ENCODE data around the gene BTNL3. TPM values are rescaled to one million over a fixed set of nuclear protein-coding genes. Genes with fewer than 3 reads are reported as not detected.
A peak's percentile ranks its signal among the peaks of the same experiment; 100 is the strongest.

Gene BTNL3
- polyA plus RNA-seq, 2 of the 4 experiments (the other 2 are of a cell fraction) = not detected

DNA sequence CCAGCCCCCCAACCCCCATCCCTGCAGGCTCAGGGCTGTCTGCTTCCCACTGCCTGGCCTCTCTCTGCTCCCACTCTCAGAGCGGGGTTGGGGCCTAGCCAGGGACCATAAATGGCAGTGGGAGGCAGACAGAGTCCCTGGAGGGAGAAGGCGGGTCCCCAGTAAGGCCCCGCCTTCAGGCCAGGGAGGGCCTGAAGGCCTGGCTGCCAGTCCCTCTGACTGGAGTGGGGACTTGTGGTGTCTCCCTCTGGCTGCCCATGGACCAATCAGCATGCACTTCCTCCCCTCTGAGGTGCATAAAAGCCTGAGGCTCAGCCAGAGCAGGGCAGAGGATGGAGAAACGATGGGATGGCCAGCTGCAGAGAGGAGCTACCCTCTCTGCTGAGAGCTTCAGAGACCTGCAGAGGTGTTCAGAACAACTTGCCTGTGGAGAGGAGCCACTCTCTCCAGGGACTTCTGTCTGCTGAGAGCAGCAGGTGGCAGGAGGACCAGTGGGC, 48.8 kb downstream of the BTNL3 start:
- FAIRE-seq = no peak
- WGBS (ENCODE audit: missing lambda C conversion rate) = 47% methylated on average over 2 of the region's 4 CpGs

DNA sequence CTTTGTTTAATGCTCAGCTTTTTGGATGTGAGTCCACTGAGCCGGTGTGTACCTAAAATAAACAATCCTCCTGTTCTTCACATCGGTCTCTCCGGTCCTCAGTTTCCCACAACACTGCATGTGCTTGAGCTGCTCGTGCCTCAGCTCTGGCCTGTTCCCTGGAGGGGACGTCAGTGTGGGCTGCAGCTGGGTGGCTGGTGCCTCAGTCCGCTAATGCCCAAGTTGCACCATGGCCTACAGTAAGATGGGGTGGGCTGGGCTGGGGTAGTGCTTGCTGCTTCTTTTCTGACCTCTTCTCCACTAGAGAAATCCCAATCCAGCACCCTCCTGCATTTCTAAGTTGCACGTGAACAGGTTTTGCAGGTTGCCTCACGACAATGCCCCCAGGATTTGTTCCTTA, 50.8 kb downstream of the BTNL3 start:
- 51% methylated on average over 8 of the region's 8 CpGs for WGBS (ENCODE audit: missing lambda C conversion rate)
- CTCF ChIA-PET = interaction anchor here (1.0 kb wide), 1 partner anchor 152 kb away, joined by 3 read pairs; no protein-coding TSS in a partner anchor
- no peak for TF ChIP-seq MAX (IDR thresholded peaks at IDR 0.05)
- no peak for TF ChIP-seq JUNB (IDR thresholded peaks at IDR 0.05)
- no peaks in the 10 kb centered on the region for H3K9me3 ChIP-seq
- H3K4me1 ChIP-seq = no peaks in the 10 kb centered on the region
- DNase-seq (ENCODE audit: low read depth in 1 of 2, low spot score in 1 of 2) (no peak), FAIRE-seq (no peak), ATAC-seq (no peak)
- no peak overlapping the region for H3K4me3 ChIP-seq
- no peak overlapping the region for H3K4me2 ChIP-seq
- POLR2A ChIA-PET = no interaction called here
- H3K27ac ChIP-seq = no peak overlapping the region

More for the DNA sequence above, 48.8 kb downstream of the BTNL3 start:
- ATAC-seq (peak in 1 of 2 experiments; percentile 71; a peak in 3 of 6 replicates), DNase-seq (ENCODE audit: low read depth in 1 of 2, low spot score in 1 of 2) (no peak)
- ChIA-PET POLR2A (no interaction called here), CTCF (interaction anchor here (1.6 kb wide), 1 partner anchor 10 kb away, joined by 4 read pairs; no protein-coding TSS in a partner anchor)
- Histone ChIP-seq H3K4me1 (no peaks in the 10 kb centered on the region), H3K4me3 (no peak overlapping the region), H3K27ac (no peak overlapping the region), H3K9me3 (no peaks in the 10 kb centered on the region), H3K4me2 (no peak overlapping the region)
- no peak for TF ChIP-seq ZC3H11A (IDR thresholded peaks at IDR 0.05)
- TF ChIP-seq NPAS2 (CRISPR knock-in tag; IDR thresholded peaks at IDR 0.05; ENCODE audit: borderline replicate concordance) = no peak
- TF ChIP-seq RCOR1 (IDR thresholded peaks at IDR 0.05; ENCODE audit: low read depth, low read length) = no peak
- no peak for TF ChIP-seq FOSL2 (IDR thresholded peaks at IDR 0.05)
- no peak for TF ChIP-seq FOSL2 (CRISPR knock-in tag; IDR thresholded peaks at IDR 0.05)
- TF ChIP-seq, protein P1, sequence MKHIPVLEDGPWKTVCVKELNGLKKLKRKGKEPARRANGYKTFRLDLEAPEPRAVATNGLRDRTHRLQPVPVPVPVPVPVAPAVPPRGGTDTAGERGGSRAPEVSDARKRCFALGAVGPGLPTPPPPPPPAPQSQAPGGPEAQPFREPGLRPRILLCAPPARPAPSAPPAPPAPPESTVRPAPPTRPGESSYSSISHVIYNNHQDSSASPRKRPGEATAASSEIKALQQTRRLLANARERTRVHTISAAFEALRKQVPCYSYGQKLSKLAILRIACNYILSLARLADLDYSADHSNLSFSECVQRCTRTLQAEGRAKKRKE (CRISPR knock-in tag; IDR thresholded peaks at IDR 0.05; ENCODE audit: low read depth) = no peak
- no peak for TF ChIP-seq RNF2 (IDR thresholded peaks at IDR 0.05; ENCODE audit: borderline replicate concordance, low read depth)
- TF ChIP-seq ZFP36 (IDR thresholded peaks at IDR 0.05; ENCODE audit: borderline replicate concordance, partially characterized antibody) = no peak
- no peak for TF ChIP-seq CHD2 (IDR thresholded peaks at IDR 0.05; ENCODE audit: low read length, partially characterized antibody)
- no peak for TF ChIP-seq REST (IDR thresholded peaks at IDR 0.05)
- no peak for TF ChIP-seq POLR2AphosphoS2 (conservative IDR thresholded peaks at IDR 0.05; ENCODE audit: low read length)
- TF ChIP-seq RARB (CRISPR knock-in tag; IDR thresholded peaks at IDR 0.05) = no peak

DNA sequence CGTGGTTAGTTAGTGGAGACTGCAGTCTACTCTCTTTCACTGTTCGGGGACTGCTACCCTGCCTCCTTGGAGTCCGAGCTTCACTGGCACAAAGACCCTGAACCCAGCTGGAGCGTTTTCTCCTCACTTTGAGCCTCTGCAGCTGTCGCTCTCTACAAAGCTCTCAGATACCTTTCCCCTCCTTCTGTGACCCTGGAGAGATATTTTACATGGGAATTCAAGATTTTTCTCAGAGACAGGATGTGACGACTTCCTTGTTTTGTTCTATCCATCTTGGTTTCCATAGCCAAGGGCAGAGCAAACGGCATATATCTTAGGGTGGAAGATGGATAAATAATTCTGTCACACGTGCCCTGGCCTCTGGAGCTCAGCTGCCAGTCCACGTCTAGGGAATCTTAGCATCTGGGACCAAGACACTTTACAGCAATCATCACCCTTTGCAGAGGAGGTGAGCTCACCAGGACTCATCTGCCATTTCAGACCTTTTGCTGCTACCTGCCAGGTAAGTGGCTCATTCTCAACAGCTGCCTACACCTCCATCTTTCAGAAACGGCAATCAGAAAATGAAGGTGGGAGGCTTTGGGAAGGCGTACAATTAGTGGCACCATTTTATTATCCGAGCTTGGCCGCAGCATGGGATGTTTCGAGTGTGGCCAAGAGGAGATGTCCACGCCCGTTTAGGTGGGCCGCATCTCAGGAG, 51.4 kb downstream of the BTNL3 start, which contains the start of gene BTNL9:
Gene BTNL9, plus strand, starts transcription at position 336 of the 700 bp plus-strand sequence. CDS start 5,224 bp downstream, outside the sequence.
- TF ChIP-seq RARB (CRISPR knock-in tag; IDR thresholded peaks at IDR 0.05) (no peak), ZFP36 (IDR thresholded peaks at IDR 0.05; ENCODE audit: borderline replicate concordance, partially characterized antibody) (no peak), HDAC2 (IDR thresholded peaks at IDR 0.05) (no peak), RCOR1 (IDR thresholded peaks at IDR 0.05; ENCODE audit: low read depth, low read length) (no peak), SREBF2 (IDR thresholded peaks at IDR 0.05) (no peak)
- DNase-seq (ENCODE audit: low read depth in 1 of 2, low spot score in 1 of 2) (no peak), FAIRE-seq (no peak), ATAC-seq (no peak)
- Histone ChIP-seq H3K9me3 (no peaks in the 10 kb centered on the region), H3K4me2 (no peak within 1 kb of the TSS), H3K27ac (no peak within 1 kb of the TSS), H3K4me1 (no peaks in the 10 kb centered on the region), H3K4me3 (no peak within 1 kb of the TSS)
- 51% methylated on average over 17 of the region's 17 CpGs for WGBS (ENCODE audit: missing lambda C conversion rate)
- CTCF ChIA-PET = interaction anchor here (1.2 kb wide), 1 partner anchor 15 kb away, joined by 3 read pairs; no protein-coding TSS in a partner anchor
- POLR2A ChIA-PET = no interaction called here

Measured in A549 (cell line).